ENCODE results near the gene EPS8L1.

The EPS8L1 gene

DNA sequence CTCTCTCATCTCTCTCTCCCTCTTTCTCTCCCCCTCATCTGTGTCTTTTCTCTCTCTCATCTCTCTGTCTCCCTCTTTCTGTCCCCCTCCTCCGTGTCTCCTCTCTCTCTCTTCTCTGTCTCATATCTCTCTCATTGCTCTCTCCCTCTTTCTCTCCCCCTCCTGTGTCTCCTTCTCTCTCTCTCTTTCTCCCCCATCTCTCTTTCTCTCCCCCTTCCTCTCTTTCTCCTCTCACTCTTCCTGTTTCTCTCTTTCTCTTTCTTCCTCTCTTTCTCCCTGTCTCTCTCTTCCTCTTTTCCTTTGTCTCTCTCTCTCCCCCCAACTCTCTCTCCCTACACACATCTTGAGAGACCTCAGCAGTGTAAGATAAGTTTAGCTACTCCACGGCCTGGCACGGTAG is 7.8 kb upstream of the EPS8L1 start:
- Mint-ChIP-seq H3K4me1 (peaks cover 9% of the 10 kb centered on the region), H3K9me3 (no peaks in the 10 kb centered on the region), H3K36me3 (peaks cover 5% of the 10 kb centered on the region), H3K4me3 (no peak overlapping the region), H3K27me3 (peaks cover 41% of the 10 kb centered on the region), H3K27ac (no peak overlapping the region)

DNA sequence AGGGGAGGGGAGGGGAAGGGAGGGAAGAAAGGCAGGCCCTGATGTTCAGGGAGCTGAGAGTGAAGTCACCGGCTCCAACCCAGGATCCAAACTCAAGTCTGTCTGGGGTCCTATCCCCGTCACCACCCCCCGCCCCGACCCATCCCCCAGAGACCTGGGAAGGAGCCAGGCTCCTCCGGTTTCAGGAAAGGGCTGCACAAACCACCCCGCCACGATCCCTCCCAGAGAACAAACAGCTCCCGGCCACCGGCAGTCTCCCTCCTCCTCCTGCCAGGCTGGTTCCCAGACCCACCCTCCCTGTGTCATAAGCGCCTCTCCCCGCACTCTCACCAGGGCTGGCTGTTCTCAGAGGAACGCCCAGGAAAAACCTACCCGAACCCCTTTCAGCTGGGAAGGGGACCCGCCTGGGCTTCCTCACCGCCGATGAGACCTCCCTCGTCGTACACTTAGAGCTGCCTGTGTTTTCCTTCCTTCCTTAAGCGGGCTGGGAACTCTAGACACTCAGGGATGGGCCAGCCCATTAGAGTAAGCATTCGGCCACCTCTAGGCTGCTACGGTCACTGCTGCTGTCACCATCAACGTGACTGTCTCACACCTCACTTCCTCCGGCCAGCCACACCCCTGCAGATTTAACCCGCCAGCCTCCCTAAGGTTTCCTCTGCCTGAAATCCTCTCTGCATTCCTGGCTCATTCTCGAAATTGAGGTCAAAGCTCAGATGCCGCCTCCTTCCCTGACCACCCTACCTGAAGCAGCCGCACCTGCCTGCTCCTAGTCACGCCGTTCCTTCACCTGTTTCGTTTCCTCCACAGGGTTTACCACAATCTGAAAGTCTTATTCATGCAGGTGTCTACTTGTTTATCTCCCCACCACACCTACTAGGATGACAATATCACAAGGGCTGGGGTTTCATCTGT is 6.5 kb upstream of the EPS8L1 start:
- Mint-ChIP-seq H3K36me3 (peaks cover 5% of the 10 kb centered on the region), H3K4me3 (peak overlapping the region; percentile 71), H3K4me1 (peaks cover 9% of the 10 kb centered on the region), H3K9me3 (no peaks in the 10 kb centered on the region), H3K27ac (peak overlapping the region; percentile 32), H3K27me3 (peaks cover 43% of the 10 kb centered on the region)

DNA sequence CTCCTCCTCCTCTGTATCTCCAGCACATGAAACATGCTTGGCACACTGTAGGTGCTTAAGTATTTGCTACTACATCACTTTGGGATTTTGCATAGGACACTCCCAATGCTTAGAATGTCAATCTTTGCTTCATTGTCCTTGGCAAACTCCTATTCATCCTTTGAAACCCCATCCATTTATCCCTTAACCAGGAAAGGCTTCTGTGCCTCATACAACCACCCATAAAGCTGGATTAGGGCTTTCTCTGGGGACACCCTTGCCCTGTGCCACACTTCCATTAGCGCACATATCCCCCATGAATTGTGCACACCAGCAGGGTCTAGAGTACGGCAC is 5.8 kb upstream of the EPS8L1 start:
- Mint-ChIP-seq H3K4me3 (no peak overlapping the region), H3K36me3 (peaks cover 5% of the 10 kb centered on the region), H3K27ac (peak overlapping the region; percentile 32), H3K9me3 (no peaks in the 10 kb centered on the region), H3K27me3 (peaks cover 43% of the 10 kb centered on the region), H3K4me1 (peaks cover 9% of the 10 kb centered on the region)

DNA sequence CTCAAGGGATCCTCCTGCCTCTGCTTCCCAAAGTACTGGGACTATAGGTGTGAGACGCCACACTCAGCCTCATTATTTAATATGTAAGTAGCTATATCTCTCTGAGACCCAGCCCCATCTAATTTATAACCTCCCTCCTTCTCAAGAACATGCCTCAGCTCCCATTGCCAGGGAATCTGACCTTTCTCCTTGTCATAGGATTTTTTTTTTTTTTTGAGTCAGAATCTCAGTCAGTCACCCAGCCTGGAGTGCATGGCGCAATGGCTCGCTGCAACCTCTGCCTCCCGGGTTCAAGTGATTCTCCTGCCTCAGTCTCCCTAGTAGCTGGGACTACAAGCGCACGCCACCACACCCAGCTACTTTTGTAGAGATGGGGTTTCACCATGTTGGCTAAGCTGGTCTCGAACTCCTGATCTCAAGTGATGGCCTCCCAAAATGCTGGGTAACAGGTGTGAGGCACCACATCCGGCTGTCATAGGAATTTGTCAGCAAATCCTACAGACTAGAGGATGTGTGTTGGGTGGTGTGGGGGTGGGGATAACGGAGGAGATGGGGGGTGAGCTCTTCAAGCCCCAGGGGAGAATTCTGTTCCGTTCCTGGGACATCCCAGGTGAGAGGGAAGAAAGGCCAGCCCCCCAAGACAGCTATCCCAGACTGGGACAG is 5.1 kb upstream of the EPS8L1 start:
- H3K36me3 Mint-ChIP-seq: peaks cover 5% of the 10 kb centered on the region
- H3K27ac Mint-ChIP-seq: no peak overlapping the region
- no peak overlapping the region for H3K4me3 Mint-ChIP-seq
- peaks cover 9% of the 10 kb centered on the region for H3K4me1 Mint-ChIP-seq
- H3K9me3 Mint-ChIP-seq: no peaks in the 10 kb centered on the region
- H3K27me3 Mint-ChIP-seq: peaks cover 41% of the 10 kb centered on the region

DNA sequence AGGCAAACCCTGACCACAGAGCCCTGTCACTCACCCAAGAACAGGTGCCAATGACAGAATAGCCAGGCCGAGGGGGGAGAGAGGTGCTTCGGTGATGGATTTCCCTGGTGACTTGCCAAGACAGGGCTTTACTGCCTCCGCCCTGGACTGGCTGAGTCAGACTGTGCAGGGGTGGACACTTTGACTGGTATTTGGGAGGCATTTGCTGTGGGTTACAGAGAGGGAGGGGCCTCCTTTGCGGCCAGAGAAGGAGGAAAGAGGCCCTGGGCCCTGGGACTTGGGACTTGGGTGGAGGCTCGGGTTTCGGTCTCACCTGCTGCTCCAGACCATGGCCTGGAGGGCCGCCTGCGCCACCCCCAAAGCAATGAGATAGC is 4.6 kb upstream of the EPS8L1 start:
- H3K27me3 Mint-ChIP-seq: peaks cover 41% of the 10 kb centered on the region
- H3K9me3 Mint-ChIP-seq: no peaks in the 10 kb centered on the region
- H3K27ac Mint-ChIP-seq: no peak overlapping the region
- peaks cover 9% of the 10 kb centered on the region for H3K4me1 Mint-ChIP-seq
- H3K36me3 Mint-ChIP-seq: peaks cover 5% of the 10 kb centered on the region
- no peak overlapping the region for H3K4me3 Mint-ChIP-seq

DNA sequence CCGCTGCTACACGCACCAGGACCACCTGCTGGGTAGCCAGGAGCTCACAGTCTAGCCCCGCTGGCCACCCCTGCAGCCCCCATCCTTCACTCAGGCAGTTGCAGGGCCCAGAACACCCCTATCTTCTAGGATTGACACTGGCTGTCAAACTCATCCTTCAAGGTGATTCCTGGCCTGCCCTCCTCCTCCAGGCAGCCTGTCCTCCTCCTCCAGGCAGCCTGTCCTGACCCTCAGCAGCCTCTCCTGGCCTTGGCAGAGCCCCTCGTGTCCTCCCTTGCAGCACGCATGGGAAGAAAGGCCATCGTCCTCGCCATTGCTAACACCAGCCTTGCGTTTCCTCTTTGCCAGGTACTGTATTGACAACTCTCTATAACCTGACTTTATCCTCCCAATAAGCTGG is 3.8 kb upstream of the EPS8L1 start:
- peaks cover 44% of the 10 kb centered on the region for H3K27me3 Mint-ChIP-seq
- H3K9me3 Mint-ChIP-seq: no peaks in the 10 kb centered on the region
- peaks cover 9% of the 10 kb centered on the region for H3K4me1 Mint-ChIP-seq
- H3K36me3 Mint-ChIP-seq: peaks cover 5% of the 10 kb centered on the region
- H3K27ac Mint-ChIP-seq: no peak overlapping the region
- H3K4me3 Mint-ChIP-seq: no peak overlapping the region

DNA sequence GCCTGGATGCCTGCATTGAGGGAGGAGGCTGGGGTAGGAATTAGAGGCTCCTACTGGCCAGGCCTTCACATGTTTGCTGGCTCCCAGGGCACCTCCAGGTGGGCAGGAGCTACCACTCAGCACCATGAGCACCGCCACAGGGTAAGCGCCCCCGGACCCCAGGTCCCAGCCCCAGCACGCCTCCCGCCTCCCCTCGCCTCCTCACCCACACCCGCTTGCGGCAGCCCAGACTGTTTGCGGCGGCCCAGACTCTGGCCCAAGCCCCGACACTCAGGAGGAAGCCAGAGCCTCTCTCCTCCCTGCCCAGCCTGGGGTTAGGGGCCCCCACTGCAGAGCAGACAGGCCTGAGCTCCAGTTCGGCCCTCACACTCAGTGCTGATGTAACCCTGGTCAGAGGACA is 652 bp downstream of the EPS8L1 start:
- Mint-ChIP-seq H3K36me3 (peaks cover 2% of the 10 kb centered on the region), H3K4me3 (no peak overlapping the region), H3K27me3 (peaks cover 21% of the 10 kb centered on the region), H3K9me3 (no peaks in the 10 kb centered on the region), H3K4me1 (peaks cover 12% of the 10 kb centered on the region), H3K27ac (no peak overlapping the region)

DNA sequence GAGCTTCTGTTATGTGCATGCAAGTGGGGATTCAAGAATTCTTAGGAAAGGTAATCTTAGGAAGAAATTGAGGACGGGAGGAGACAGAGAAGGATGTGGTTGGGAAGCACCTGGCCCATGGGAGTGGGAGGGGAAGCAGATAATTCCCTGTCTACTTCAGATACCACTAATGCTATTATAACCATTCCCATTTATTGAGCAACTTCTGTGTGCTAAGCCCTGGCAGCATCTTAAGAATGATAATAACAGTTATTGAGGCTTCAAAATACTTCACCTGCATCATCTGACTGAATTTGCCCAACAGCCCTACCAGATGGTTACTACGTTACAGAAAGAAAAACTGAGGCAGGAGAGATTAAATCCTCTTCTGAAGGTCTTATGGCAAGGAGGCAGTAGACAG is 1.4 kb downstream of the EPS8L1 start:
- peaks cover 16% of the 10 kb centered on the region for H3K27me3 Mint-ChIP-seq
- H3K9me3 Mint-ChIP-seq: no peaks in the 10 kb centered on the region
- H3K4me1 Mint-ChIP-seq: peaks cover 12% of the 10 kb centered on the region
- peaks cover 2% of the 10 kb centered on the region for H3K36me3 Mint-ChIP-seq
- H3K27ac Mint-ChIP-seq: no peak overlapping the region
- H3K4me3 Mint-ChIP-seq: no peak overlapping the region

DNA sequence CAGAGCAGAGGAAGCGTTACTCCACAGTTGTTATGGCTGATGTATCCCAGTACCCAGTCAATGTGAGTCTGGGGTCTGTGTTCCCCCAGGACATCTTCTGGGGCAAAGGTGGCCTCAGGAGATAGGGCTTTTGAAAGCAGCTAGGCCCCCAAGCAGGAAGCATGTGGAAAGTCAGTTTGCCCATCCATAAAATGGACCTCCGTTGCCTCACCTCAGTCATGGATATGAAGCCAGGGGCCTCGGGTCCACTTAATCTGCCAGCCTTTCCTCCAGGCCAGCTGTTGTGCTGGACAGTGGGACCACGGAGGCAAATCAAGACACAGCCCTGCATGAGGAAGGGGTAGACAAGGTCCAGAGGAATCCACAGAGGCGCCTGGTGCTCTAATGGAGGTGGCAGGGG is 3.3 kb downstream of the EPS8L1 start:
- Mint-ChIP-seq H3K27me3 (peaks cover 20% of the 10 kb centered on the region), H3K4me3 (no peak overlapping the region)

DNA sequence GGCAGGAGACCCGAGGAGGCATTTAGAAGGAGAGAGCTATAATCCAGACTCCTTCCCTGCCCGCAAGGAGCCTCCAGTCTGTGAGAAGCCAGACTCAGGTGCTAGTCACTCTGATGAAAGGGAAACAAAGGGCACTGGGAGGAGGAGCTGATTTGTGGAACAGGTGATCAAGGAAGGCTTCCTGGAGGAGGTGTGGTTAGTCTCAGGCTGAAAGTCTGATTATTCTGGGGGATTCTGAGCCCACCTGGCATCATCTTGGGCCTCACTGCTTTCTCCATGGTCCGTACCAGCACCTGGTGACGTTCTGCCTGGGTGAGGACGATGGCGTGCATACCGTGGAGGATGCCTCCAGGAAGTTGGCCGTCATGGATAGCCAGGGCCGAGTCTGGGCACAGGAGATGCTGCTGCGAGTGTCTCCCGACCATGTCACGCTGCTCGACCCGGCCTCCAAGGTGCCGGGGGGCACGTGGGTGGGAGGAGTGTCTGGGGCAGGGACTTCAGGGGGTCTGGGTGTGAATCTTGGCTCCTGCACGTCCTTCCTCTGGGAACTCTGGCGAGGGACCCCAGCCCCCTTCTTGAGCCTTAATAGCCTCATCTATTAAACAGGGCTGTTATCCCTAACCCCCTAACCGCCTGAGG is 3.9 kb downstream of the EPS8L1 start:
- peaks cover 23% of the 10 kb centered on the region for H3K27me3 Mint-ChIP-seq
- no peaks in the 10 kb centered on the region for H3K36me3 Mint-ChIP-seq
- no peak overlapping the region for H3K4me3 Mint-ChIP-seq
- no peak overlapping the region for H3K27ac Mint-ChIP-seq
- peaks cover 22% of the 10 kb centered on the region for H3K4me1 Mint-ChIP-seq
- H3K9me3 Mint-ChIP-seq: no peaks in the 10 kb centered on the region

More for the DNA sequence above, 3.3 kb downstream of the EPS8L1 start:
- H3K36me3 Mint-ChIP-seq: no peaks in the 10 kb centered on the region
- H3K9me3 Mint-ChIP-seq: no peaks in the 10 kb centered on the region
- H3K4me1 Mint-ChIP-seq: peaks cover 22% of the 10 kb centered on the region
- H3K27ac Mint-ChIP-seq: no peak overlapping the region

DNA sequence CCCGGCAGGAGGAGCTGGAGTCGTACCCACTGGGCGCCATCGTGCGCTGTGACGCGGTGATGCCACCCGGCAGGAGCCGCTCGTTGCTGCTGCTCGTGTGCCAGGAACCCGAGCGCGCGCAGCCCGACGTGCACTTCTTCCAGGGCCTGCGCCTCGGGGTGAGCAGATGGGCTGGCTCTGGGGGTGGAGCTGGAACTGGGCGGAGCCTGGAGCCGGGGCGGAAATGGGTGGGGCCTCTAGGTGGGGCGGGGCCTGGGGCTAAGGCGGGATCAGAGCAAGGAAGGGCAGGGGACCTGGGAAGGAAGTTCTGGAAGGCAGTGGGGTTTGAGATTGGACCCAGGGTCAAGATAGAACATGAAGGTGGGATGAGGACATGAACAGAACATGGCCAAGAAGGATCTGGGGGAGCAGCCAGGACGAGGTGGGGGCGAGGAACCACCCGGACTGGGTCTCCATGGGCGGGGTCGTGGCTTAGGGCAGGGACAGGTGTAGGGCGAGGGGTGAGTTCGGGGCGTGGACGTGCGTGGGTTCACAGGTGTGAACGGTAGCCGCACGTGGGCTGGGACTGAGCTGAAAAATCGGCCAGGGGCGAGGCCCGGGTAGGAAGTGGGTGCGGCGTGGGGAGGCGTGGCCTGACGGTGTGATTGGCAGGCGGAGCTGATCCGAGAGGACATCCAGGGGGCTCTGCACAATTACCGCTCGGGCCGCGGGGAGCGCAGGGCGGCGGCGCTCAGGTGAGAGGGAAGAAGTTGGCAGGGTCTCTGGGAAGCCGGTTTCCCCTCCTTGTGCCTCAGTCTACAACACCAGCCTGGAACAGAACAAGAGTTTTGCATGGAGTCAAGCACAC is 4.7 kb downstream of the EPS8L1 start:
- Mint-ChIP-seq H3K27me3 (peaks cover 26% of the 10 kb centered on the region), H3K27ac (peak overlapping the region; percentile 62), H3K4me3 (peak overlapping the region; percentile 81), H3K9me3 (no peaks in the 10 kb centered on the region), H3K4me1 (peaks cover 22% of the 10 kb centered on the region), H3K36me3 (no peaks in the 10 kb centered on the region)

DNA sequence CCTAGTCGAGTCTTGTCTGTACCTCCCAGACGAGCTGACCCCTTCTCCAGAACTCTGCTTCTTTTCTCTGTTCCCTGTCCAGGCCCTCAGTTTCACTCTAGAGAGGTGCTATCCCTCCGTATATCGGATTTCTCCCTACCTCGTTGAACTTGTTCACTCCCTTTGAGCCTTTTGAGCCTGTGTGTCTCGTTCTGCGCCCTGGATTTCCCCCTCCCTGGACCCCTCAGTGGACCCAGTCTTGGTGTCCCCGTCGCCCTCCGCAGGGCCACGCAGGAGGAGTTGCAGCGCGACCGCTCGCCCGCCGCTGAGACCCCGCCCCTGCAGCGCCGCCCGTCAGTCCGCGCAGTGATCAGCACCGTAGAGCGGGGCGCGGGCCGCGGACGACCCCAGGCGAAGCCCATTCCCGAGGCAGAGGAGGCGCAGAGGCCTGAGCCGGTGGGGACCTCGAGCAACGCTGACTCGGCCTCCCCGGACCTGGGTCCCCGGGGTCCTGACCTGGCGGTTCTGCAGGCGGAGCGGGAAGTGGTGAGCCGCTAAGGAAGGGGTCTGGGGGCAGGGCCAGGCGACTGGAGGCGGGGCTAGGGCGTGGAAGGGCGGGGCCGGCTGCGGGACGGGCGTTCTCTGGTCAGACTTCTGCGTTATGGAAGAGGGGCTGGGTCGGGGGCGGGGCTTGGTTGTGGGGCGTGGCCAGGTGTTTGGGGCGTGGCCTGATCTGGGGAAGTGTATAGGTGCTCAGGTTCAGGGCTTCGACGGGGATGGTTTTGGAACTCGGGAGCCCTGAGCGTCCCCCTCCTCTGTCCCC is 5.5 kb downstream of the EPS8L1 start:
- H3K9me3 Mint-ChIP-seq: no peaks in the 10 kb centered on the region
- peak overlapping the region; percentile 81 for H3K4me3 Mint-ChIP-seq
- peaks cover 22% of the 10 kb centered on the region for H3K4me1 Mint-ChIP-seq
- no peak overlapping the region for H3K27ac Mint-ChIP-seq
- no peaks in the 10 kb centered on the region for H3K36me3 Mint-ChIP-seq
- peaks cover 33% of the 10 kb centered on the region for H3K27me3 Mint-ChIP-seq

DNA sequence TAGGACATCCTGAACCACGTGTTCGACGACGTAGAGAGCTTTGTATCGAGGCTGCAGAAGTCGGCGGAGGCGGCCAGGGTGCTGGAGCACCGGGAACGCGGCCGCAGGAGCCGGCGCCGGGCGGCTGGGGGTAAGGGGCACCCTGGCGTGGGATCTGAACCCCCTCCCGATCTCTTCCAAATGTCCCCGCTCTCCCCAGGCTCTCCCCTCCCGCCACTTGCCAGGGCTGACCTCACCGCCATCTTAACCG is 6.0 kb downstream of the EPS8L1 start:
- peak overlapping the region; percentile 81 for H3K4me3 Mint-ChIP-seq

DNA sequence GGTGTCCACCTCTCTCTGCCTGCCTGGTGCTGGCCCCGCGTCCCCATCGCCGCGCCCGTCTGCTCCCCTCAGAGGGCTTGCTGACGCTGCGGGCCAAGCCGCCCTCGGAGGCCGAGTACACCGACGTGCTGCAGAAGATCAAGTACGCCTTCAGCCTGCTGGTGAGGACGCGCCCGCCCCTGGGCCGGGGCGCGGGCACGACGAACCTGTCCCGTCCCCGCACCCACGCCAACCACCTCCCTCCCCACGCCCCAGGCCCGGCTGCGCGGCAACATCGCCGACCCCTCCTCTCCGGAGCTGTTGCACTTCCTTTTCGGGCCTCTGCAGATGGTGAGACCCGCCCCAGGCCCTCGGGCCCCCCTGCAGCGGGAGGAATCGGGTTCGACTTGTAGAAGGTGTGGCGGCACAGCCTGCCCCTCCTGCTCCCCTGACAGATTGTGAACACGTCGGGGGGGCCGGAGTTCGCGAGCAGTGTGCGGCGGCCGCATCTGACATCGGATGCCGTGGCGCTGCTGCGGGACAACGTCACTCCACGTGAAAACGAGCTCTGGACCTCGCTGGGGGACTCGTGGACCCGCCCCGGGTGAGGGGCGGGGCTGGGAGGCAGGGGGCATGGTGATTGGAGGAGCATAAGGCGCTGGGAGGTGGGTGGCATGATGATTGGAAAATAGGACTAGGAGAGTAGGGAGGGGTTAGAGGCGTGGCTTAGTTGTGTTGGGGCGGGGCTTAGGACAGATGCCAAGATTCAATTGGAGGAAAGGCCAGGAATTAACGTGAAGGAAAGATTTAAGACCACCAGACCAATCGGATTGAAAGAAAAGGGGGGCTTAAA is 6.6 kb downstream of the EPS8L1 start:
- Mint-ChIP-seq H3K36me3 (no peaks in the 10 kb centered on the region), H3K4me1 (peaks cover 24% of the 10 kb centered on the region), H3K27ac (no peak overlapping the region), H3K9me3 (no peaks in the 10 kb centered on the region), H3K27me3 (peaks cover 29% of the 10 kb centered on the region), H3K4me3 (peak overlapping the region; percentile 57)

More for the DNA sequence above, 6.0 kb downstream of the EPS8L1 start:
- H3K27me3 Mint-ChIP-seq: peaks cover 31% of the 10 kb centered on the region
- H3K4me1 Mint-ChIP-seq: peaks cover 22% of the 10 kb centered on the region
- no peaks in the 10 kb centered on the region for H3K9me3 Mint-ChIP-seq
- no peaks in the 10 kb centered on the region for H3K36me3 Mint-ChIP-seq
- H3K27ac Mint-ChIP-seq: no peak overlapping the region

All from activated naive CD4-positive, alpha-beta T cell treated with anti-CD3 and anti-CD28 coated beads, Interleukin-2, amount 50 U/mL, for 24 hours (primary cell).